ENCODE data around the gene LFNG.
A peak's percentile ranks its signal among the peaks of the same experiment; 100 is the strongest.

LFNG gene

GRCh38 chr7:2572101-2572842 is 52.7 kb downstream of the LFNG start:
- peak; percentile 83 for DNase-seq (ENCODE audit: low spot score)

- DNase-seq (ENCODE audit: low spot score): no peak
Observed at GRCh38 chr7:2573761-2574160, 54.2 kb downstream of the LFNG start.

GRCh38 chr7:2575046-2575732 is 55.6 kb downstream of the LFNG start:
- no peak for DNase-seq (ENCODE audit: low spot score)

GRCh38 chr7:2575733-2576340 is 56.3 kb downstream of the LFNG start:
- no peak for DNase-seq (ENCODE audit: low spot score)

- DNase-seq (ENCODE audit: low spot score): no peak
Observed at GRCh38 chr7:2576742-2577491, 57.3 kb downstream of the LFNG start.

Data from kidney tubule cell (primary cell).